Measurements from ENCODE around the gene KLHL6.
"Not testable (repeated sequence)": the region's sequence is repeated elsewhere in the genome, so short reads cannot be mapped to it uniquely, and the experiment has no call there.

Gene KLHL6

GRCh38 chr3:183444748-183445147 lies 110.8 kb downstream of the KLHL6 start:
- Histone ChIP-seq H3K4me3 (ENCODE audit: low read length in 2 of 2) (no peak overlapping the region), H3K9me3 (ENCODE audit: control insufficient read depth in 2 of 2, low read length in 2 of 2) (peaks cover 0 to 3% of the 10 kb centered on the region in 2 donors), H3K4me1 (ENCODE audit: control insufficient read depth, insufficient read depth, low read length) (no peaks in the 10 kb centered on the region), H3K27ac (ENCODE audit: low read length) (no peak overlapping the region), H3K36me3 (ENCODE audit: control insufficient read depth in 2 of 2, insufficient read depth in 2 of 2, low read length in 2 of 2) (no peaks in the 10 kb centered on the region), H3K9ac (ENCODE audit: low read length in 2 of 2) (no peak overlapping the region), H3K27me3 (ENCODE audit: control insufficient read depth in 1 of 2, insufficient read depth in 2 of 2, low read length in 2 of 2) (no peaks in the 10 kb centered on the region)

- H3K9me3 ChIP-seq (ENCODE audit: control insufficient read depth in 2 of 2, low read length in 2 of 2), result peaks cover 0 to 3% of the 10 kb centered on the region in 2 donors
- H3K36me3 ChIP-seq (ENCODE audit: control insufficient read depth in 2 of 2, insufficient read depth in 2 of 2, low read length in 2 of 2), result no peaks in the 10 kb centered on the region
- no peaks in the 10 kb centered on the region for H3K4me1 ChIP-seq (ENCODE audit: control insufficient read depth, insufficient read depth, low read length)
- no peak overlapping the region for H3K9ac ChIP-seq (ENCODE audit: low read length in 2 of 2)
- no peak overlapping the region for H3K27ac ChIP-seq (ENCODE audit: low read length)
- no peaks in the 10 kb centered on the region for H3K27me3 ChIP-seq (ENCODE audit: control insufficient read depth in 1 of 2, insufficient read depth in 2 of 2, low read length in 2 of 2)
- no peak overlapping the region for H3K4me3 ChIP-seq (ENCODE audit: low read length in 2 of 2)
Measured at GRCh38 chr3:183443395-183444385, 111.8 kb downstream of the KLHL6 start.

GRCh38 chr3:183442994-183443393 lies 112.5 kb downstream of the KLHL6 start:
- no peak overlapping the region for H3K9ac ChIP-seq (ENCODE audit: low read length in 2 of 2)
- no peak overlapping the region for H3K4me3 ChIP-seq (ENCODE audit: low read length in 2 of 2)
- H3K36me3 ChIP-seq (ENCODE audit: control insufficient read depth in 2 of 2, insufficient read depth in 2 of 2, low read length in 2 of 2), result no peaks in the 10 kb centered on the region
- no peaks in the 10 kb centered on the region for H3K4me1 ChIP-seq (ENCODE audit: control insufficient read depth, insufficient read depth, low read length)
- H3K27ac ChIP-seq (ENCODE audit: low read length), result no peak overlapping the region
- H3K27me3 ChIP-seq (ENCODE audit: control insufficient read depth in 1 of 2, insufficient read depth in 2 of 2, low read length in 2 of 2), result no peaks in the 10 kb centered on the region
- H3K9me3 ChIP-seq (ENCODE audit: control insufficient read depth in 2 of 2, low read length in 2 of 2), result peaks cover 0 to 3% of the 10 kb centered on the region in 2 donors

- H3K27me3 ChIP-seq (ENCODE audit: control insufficient read depth in 1 of 2, insufficient read depth in 2 of 2, low read length in 2 of 2); H3K27ac ChIP-seq (ENCODE audit: low read length); H3K9me3 ChIP-seq (ENCODE audit: control insufficient read depth in 2 of 2, low read length in 2 of 2); H3K36me3 ChIP-seq (ENCODE audit: control insufficient read depth in 2 of 2, insufficient read depth in 2 of 2, low read length in 2 of 2); H3K9ac ChIP-seq (ENCODE audit: low read length in 2 of 2); H3K4me1 ChIP-seq (ENCODE audit: control insufficient read depth, insufficient read depth, low read length); H3K4me3 ChIP-seq (ENCODE audit: low read length in 2 of 2): not testable (repeated sequence)
Measured at GRCh38 chr3:183440521-183440920, 115.0 kb downstream of the KLHL6 start.

GRCh38 chr3:183439515-183439914 lies 116.0 kb downstream of the KLHL6 start:
- Histone ChIP-seq H3K27ac (ENCODE audit: low read length) (no peak overlapping the region), H3K27me3 (ENCODE audit: control insufficient read depth in 1 of 2, insufficient read depth in 2 of 2, low read length in 2 of 2) (peaks cover 0 to 2% of the 10 kb centered on the region in 2 donors), H3K9me3 (ENCODE audit: control insufficient read depth in 2 of 2, low read length in 2 of 2) (peaks cover 0 to 3% of the 10 kb centered on the region in 2 donors), H3K4me3 (ENCODE audit: low read length in 2 of 2) (no peak overlapping the region), H3K36me3 (ENCODE audit: control insufficient read depth in 2 of 2, insufficient read depth in 2 of 2, low read length in 2 of 2) (no peaks in the 10 kb centered on the region), H3K9ac (ENCODE audit: low read length in 2 of 2) (no peak overlapping the region), H3K4me1 (ENCODE audit: control insufficient read depth, insufficient read depth, low read length) (no peaks in the 10 kb centered on the region)

GRCh38 chr3:183438735-183439134 lies 116.8 kb downstream of the KLHL6 start:
- no peak overlapping the region for H3K9ac ChIP-seq (ENCODE audit: low read length in 2 of 2)

GRCh38 chr3:183437666-183438564 lies 117.6 kb downstream of the KLHL6 start:
- Histone ChIP-seq H3K27ac (ENCODE audit: low read length) (no peak overlapping the region), H3K27me3 (ENCODE audit: control insufficient read depth in 1 of 2, insufficient read depth in 2 of 2, low read length in 2 of 2) (peaks cover 2 to 6% of the 10 kb centered on the region in 2 donors), H3K36me3 (ENCODE audit: control insufficient read depth in 2 of 2, insufficient read depth in 2 of 2, low read length in 2 of 2) (no peaks in the 10 kb centered on the region), H3K9me3 (ENCODE audit: control insufficient read depth in 2 of 2, low read length in 2 of 2) (no peaks in the 10 kb centered on the region), H3K4me1 (ENCODE audit: control insufficient read depth, insufficient read depth, low read length) (no peaks in the 10 kb centered on the region), H3K9ac (ENCODE audit: low read length in 2 of 2) (no peak overlapping the region), H3K4me3 (ENCODE audit: low read length in 2 of 2) (no peak overlapping the region)

More at GRCh38 chr3:183438735-183439134, 116.8 kb downstream of the KLHL6 start:
- Histone ChIP-seq H3K27ac (ENCODE audit: low read length) (no peak overlapping the region), H3K36me3 (ENCODE audit: control insufficient read depth in 2 of 2, insufficient read depth in 2 of 2, low read length in 2 of 2) (no peaks in the 10 kb centered on the region), H3K4me1 (ENCODE audit: control insufficient read depth, insufficient read depth, low read length) (no peaks in the 10 kb centered on the region), H3K27me3 (ENCODE audit: control insufficient read depth in 1 of 2, insufficient read depth in 2 of 2, low read length in 2 of 2) (peaks cover 1 to 2% of the 10 kb centered on the region in 2 donors), H3K9me3 (ENCODE audit: control insufficient read depth in 2 of 2, low read length in 2 of 2) (peaks cover 0 to 3% of the 10 kb centered on the region in 2 donors), H3K4me3 (ENCODE audit: low read length in 2 of 2) (no peak overlapping the region)
